ENCODE measurements around the gene NAA38. TPM values are rescaled to one million over a fixed set of nuclear protein-coding genes. Genes with fewer than 3 reads are reported as not detected.

The NAA38 gene
- total and polyA plus RNA-seq, 2 donors from 2014 or later: 69.6 to 246 TPM

GRCh38 chr17:7875804-7876370 is 18.5 kb upstream of the NAA38 start:
- no peaks in the 10 kb centered on the region for H3K4me1 ChIP-seq (ENCODE audit: control insufficient read depth in 2 of 3, insufficient read depth in 2 of 3, low read depth in 1 of 3, low read length in 3 of 3)
- no peaks in the 10 kb centered on the region for H3K27me3 ChIP-seq (ENCODE audit: control insufficient read depth, insufficient read depth, low read length)
- H3K9me3 ChIP-seq (ENCODE audit: control insufficient read depth in 2 of 3, insufficient read depth in 1 of 3, low read length in 3 of 3): no peaks in the 10 kb centered on the region
- H3K4me3 ChIP-seq (ENCODE audit: low read length in 3 of 3): no peak overlapping the region
- no peak for TF ChIP-seq CTCF (IDR thresholded peaks at IDR 0.05; ENCODE audit: borderline replicate concordance, extremely low read depth, insufficient read depth)
- H3K27ac ChIP-seq (ENCODE audit: low read depth in 2 of 2, low read length in 2 of 2): no peak overlapping the region
- intact Hi-C loops (cut with DNase I): no loop called here
- FAIRE-seq: no peak
- no peak overlapping the region for H3K9ac ChIP-seq (ENCODE audit: low read length in 3 of 3)
- DNase-seq: no peak
- peaks cover 0 to 8% (median 6%) of the 10 kb centered on the region in 3 donors for H3K36me3 ChIP-seq (ENCODE audit: control insufficient read depth in 2 of 3, insufficient read depth in 3 of 3, low read length in 3 of 3)

- H3K4me3 ChIP-seq (ENCODE audit: low read length in 3 of 3): no peak overlapping the region
- H3K27ac ChIP-seq (ENCODE audit: low read depth in 2 of 2, low read length in 2 of 2): no peak overlapping the region
- intact Hi-C loops (cut with DNase I): no loop called here
- H3K9ac ChIP-seq (ENCODE audit: low read length in 3 of 3): no peak overlapping the region
- DNase-seq (no peak), FAIRE-seq (no peak)
- peaks cover 3 to 5% (median 4%) of the 10 kb centered on the region in 3 donors for H3K36me3 ChIP-seq (ENCODE audit: control insufficient read depth in 2 of 3, insufficient read depth in 3 of 3, low read length in 3 of 3)
- no peaks in the 10 kb centered on the region for H3K9me3 ChIP-seq (ENCODE audit: control insufficient read depth in 2 of 3, insufficient read depth in 1 of 3, low read length in 3 of 3)
- H3K27me3 ChIP-seq (ENCODE audit: control insufficient read depth, insufficient read depth, low read length): no peaks in the 10 kb centered on the region
- H3K4me1 ChIP-seq (ENCODE audit: control insufficient read depth in 2 of 3, insufficient read depth in 2 of 3, low read depth in 1 of 3, low read length in 3 of 3): no peaks in the 10 kb centered on the region
- no peak for TF ChIP-seq CTCF (IDR thresholded peaks at IDR 0.05; ENCODE audit: borderline replicate concordance, extremely low read depth, insufficient read depth)
Observed at GRCh38 chr17:7873051-7873450, 15.7 kb upstream of the NAA38 start.

DNA sequence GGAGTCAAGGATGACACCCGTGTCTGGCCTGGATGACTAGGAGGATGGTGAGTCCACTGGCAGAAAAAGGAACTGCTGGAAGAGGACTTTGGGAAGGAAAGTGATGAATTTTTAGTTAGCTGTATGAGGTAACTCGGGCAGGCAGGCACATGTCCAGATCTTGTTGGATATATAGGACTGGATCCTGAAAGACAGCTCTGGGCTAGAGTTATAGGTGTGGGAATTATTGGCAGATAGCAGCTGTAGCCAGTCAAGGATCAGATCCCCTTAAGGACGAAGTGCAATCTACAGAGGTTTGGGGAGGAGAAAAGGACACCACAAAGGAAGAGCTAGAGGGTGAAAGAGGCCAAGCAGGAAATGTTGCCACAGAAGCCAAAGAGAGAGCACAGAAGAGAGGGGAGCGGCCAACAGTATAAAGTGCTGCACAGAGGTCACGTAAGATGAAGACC is 10.5 kb upstream of the NAA38 start:
- Histone ChIP-seq H3K27ac (ENCODE audit: low read depth in 2 of 2, low read length in 2 of 2) (no peak overlapping the region), H3K4me3 (ENCODE audit: low read length in 3 of 3) (no peak overlapping the region), H3K9ac (ENCODE audit: low read length in 3 of 3) (no peak overlapping the region), H3K27me3 (ENCODE audit: control insufficient read depth, insufficient read depth, low read length) (no peaks in the 10 kb centered on the region), H3K9me3 (ENCODE audit: control insufficient read depth in 2 of 3, insufficient read depth in 1 of 3, low read length in 3 of 3) (peaks cover 0 to 4% (median 0%) of the 10 kb centered on the region in 3 donors), H3K36me3 (ENCODE audit: control insufficient read depth in 2 of 3, insufficient read depth in 3 of 3, low read length in 3 of 3) (peaks cover 0 to 3% (median 2%) of the 10 kb centered on the region in 3 donors), H3K4me1 (ENCODE audit: control insufficient read depth in 2 of 3, insufficient read depth in 2 of 3, low read depth in 1 of 3, low read length in 3 of 3) (no peaks in the 10 kb centered on the region)
- intact Hi-C loops (cut with DNase I): no loop called here
- DNase-seq (no peak), FAIRE-seq (no peak)
- TF ChIP-seq CTCF (IDR thresholded peaks at IDR 0.05; ENCODE audit: borderline replicate concordance, extremely low read depth, insufficient read depth): no peak

Data from kidney (tissue), 14 donors.